Colon (tissue), 2 donors: ENCODE data around the gene EPN2.
"Not testable (repeated sequence)": the region's sequence is repeated elsewhere in the genome, so short reads cannot be mapped to it uniquely, and the experiment has no call there.

Experiments used
- FAIRE-seq: peaks from 2 replicates; lab custom pipeline; 2012; peaks lifted over from hg19 to GRCh38; lab: Jason Lieb, UNC
- donor health status: control.
- donor health status: control.

The EPN2 gene

DNA sequence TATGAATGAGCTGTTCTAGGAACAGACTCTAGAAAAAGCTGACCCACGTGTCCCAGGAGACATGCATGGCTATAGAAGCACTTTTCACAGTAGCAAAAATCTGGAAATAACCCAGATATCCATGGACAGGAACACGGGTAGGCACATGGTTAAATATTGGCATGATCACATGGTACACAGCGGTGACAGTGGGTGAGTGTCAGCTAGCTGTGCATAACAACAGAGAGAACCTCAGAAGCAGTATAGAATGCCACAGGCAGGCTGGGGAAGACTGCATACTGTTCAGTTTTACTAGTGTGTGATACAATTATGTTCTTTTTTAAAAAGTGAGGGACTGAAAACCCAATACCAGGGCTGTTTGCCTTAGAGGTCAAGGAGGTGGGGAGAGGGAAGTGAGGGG, 31.4 kb downstream of the EPN2 start:
- no peak for FAIRE-seq

DNA sequence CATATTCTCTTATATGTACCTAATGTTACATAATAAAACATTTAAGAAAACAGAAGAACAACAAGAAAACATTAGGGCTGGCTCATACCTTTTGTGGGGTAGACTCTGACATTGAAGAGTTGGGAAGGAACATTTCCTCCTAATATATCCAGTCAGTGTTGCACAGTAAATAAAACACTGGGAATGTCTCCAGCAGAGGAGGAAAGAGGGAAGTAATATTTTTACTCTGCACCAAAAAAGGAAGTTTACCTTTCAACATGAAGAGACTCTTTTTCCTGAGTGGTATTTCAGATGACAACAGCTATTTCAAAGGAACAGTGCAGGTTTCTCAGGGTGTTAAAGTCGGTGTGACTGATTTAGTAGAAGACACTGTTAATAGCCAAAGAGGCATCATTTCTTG, 31.9 kb downstream of the EPN2 start:
- FAIRE-seq = no peak

DNA sequence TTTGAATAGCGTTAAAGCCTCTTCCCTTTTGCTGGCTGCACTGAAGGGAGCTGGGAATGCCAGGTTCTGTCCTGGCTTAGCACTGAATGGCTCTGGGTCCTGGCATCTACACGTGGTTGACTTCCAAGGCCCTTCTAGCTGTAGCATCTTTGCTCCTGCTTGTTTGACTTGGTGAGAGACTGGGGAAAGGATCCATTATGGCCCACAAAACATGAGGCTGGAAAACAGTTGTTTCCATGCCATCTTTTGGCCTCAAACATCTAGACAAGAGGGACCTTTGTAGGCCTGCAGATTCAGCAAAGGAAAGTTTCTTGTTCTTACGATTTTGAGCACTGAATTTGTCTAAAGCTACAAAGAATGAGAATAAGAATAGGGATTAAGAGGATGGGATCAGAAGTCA, 32.5 kb downstream of the EPN2 start:
- no peak for FAIRE-seq

DNA sequence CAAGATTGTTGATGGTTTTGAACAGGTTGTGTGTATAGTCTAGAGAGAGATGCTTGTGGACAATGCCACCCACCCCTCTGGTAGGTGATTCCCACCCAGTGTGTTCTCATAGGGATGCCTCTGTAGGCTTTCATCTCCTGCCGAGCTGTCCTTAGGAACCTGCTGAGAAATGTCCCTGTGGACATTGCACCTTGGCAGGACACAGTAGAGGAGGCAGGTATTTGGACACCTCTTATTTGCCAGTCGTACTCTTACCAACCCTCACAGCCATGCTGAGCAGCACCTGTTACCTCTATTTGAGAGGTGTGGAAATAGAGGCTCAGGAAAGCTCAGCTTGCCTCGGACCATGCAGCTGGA, 33.2 kb downstream of the EPN2 start:
- no peak for FAIRE-seq

DNA sequence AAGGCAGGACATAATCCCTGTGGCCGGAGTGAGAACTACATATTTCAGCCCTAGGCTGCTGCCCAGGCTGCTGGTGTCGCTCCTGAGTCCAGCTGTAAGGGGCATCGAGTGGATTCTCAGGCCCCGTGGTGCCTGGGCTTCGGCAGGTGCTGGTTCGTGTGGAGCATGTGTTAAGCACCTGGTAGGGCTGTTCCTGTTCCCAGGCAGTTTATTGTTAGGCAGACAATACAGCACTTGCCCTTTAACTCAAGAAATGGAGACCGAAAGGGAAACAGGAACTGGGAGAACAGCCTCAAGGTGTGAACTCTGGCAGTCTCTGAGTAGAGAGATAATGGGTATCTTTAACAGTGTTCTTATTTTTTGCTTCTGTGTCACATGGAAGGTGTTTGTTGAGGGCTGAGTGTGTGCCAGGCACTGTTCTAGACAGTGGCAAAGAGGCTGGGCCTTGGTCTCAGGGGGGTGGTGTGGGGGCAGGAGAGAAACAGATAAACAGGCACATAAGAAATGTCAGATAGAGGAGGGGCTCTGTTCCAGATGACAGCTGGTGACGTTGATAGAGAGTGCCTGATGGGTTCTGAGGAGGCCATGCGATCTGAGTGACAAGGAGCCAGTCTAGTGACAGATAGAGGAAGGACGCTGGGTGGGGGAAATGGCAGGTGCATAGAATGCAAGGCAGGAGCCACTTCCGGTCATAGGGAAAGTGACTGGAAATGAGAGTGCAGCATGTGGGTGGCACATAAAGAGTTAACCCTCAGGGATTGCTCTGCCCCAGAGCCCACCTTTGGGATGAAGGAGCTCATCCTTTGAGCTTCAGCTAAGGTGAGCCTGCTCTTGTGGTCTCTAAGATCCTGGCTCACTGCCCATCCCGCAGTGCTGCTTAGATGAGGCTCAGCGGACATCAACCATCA, 33.8 kb downstream of the EPN2 start:
- no peak for FAIRE-seq

DNA sequence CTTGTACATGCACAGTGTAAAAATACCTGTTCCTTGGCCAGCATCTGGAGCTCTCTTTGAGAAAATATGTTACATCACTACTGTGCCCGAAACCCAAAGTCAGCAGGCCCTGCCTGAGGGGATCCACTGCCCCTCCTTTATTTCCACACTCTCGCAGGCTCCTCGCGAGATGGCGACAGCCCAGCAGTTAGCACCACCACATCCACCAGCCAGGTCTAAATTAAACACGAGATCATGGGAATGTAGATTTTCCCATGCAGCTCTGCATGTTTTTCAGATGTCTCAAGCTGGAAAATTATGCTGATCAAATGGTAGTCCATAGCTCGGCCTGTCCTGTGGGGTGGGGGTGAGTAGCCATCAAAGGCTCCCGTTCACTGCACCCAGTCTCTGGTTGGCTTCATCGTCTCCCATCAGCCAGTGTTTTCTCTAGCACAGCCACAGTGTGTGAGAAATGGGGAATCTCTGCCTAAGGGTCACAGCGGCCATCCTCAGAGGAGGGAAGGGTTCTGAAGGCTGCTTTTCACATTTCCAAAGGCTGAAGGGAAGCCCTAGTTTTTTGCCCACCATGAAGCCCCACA, 34.7 kb downstream of the EPN2 start:
- FAIRE-seq = no peak

DNA sequence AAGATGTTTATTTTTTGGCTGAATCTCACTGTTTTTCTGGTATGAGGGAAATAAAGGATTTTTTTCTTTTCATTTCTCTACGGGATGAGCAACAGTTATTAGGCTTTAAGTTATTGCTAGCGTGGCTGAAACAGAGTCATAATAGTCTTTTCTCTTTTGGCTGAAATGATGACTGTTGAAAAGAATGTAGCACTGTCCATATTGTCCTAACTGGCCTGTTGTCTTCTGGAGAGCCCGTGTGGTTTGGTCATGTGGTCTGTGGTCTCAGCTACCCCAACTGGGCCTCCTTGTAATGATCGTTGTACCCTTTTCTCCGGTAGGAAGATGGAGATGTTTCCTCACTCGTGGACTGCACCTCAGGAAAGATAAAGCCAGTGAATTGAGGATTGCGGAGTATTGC, 36.6 kb downstream of the EPN2 start:
- FAIRE-seq = no peak

DNA sequence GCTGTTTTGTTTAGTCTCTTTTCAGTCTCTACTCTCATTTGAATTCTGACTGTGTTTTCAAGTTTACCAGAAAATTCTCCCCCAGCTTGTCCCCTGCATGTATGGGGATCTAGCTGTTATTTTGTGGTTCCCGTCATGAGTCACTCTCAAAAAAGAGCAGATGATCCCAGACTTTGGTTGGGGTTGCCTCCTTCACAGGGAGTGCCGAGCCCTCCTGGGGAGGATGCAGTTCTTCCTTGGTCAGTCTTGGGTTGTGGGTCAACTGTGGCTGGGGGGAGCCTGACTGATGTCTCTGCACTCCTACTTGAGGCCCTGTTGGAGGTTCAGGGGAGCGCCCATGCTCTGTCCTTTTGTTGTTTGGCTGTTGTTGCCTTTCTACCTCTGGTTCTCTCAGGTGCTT, 37.7 kb downstream of the EPN2 start:
- FAIRE-seq = no peak

DNA sequence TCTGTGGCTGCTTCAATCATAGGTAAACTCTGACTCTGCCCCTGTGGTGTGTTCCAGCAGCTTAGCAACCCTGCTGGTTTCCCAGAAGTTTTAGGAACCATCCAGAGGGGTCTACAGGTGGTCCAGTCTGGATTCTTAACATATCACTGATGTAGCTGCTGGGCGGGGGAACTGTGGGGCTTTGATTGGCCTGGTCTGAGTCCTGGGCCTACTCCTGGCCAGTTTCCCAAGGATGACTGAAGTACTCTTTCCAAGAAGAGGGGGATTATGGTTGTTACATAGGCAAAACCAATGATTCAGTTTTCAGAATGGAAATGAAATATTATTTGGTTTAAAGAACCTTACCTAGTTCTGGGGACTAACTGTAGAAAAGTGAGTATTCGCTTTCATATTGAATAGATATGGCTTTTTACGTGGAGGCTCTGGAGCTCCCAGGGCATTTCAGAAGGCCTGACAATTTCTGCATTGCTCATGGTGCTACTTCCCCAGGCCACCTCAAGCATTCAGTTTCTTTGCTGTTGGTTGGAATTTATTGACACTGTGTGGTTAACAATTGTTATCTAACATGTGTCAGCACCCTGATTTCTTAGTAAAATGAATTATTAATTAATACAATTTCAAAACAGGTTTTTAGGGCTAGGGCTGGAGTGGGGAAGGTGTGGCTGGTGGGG, 38.4 kb downstream of the EPN2 start:
- no peak for FAIRE-seq

DNA sequence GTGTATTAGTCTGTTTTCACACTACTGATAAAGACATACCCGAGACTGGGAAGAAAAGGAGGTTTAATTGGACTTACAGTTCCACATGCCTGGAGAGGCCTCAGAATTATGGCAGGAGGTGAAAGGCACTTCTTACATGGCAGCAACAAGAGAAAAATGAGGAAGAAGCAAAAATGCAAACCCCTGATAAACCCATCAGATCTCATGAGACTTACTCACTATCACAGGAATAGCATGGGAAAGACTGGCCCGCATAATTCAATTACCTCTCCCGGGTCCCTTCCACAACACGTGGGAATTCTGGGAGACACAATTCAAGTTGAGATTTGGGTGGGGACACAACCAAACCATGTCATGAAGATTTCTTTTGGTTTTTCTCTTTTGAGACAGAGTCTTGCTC, 41.1 kb downstream of the EPN2 start:
- FAIRE-seq = not testable (repeated sequence)

DNA sequence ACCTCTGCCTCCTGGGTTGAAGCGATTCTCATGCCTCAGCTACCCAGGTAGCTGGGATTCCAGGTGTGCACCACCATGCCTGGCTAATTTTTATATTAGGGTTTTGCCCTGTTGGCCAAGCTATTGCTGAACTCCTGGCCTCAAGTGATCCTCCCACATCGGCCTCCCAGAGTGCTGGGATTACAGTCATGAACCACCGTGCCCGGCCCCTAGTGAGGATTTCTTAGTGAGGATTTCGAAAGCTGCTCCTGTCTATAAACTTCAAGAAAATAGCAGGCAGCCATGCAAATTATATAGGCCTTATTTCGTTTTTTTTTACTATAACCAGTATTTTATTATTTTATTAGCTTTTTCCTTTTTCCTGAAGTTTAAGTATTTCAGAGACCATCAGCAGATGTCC, 41.6 kb downstream of the EPN2 start:
- no peak for FAIRE-seq

DNA sequence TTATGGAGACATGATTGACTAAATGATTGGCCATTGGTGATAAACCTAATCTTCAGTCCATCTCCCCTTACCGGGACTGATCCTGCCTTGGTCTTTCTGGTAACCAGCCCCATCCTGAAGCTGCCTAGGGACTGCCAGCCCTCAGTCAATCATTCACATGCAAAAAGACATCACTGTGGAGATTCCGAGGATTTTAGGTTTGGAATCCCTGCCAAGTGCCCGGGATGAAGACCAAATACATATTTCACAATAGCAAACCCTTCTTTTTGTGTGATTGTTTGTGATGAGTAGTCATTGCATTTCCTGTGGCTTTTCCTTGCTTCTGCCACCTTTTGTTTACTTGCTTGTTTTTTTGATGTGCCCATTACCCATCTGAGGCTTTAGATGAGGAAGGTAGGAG, 44.0 kb downstream of the EPN2 start:
- no peak for FAIRE-seq

DNA sequence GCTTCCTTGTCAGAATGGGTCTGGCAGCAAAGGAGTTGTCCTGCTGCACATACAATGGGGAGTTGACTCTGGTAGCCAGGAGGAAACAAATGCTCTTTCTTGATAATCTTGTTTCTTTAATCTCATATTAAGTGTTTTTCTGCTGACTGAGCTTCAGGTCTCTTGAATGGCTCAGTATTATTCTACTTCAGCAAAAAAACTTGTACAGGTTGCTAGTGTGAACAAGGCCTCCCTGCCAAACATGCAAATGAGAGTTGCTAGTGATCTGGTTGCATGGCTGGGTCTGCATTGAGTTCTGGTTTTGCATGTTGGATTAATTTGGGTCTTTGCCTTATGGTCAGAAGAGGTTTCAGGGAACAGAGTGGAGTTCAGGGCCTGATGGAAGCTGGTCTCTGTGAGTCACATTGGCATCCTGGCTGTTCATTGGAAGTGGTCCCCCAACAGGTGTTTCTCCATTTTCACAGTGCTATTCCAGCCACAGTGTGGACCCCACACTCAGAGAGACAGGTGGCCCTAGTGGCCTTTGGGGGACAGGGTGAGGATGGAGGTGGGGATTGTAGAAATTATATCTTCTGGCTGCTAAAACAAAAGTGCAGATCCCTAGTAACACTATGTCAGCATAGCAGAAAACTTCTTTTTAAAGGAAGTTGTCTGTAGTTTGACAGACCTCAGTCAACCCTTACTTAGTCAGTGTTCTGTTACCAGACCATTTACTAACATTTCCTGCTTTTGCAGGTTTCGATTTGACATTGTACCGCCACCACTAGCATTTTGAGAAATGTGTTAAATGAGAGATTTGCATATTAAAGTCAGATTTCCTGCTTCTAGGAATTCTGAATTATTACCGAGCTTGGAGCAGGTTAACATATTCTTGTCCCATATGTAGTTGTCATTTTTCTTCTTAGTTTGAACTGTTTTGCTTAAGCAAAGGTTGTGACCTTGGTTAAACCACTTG, 47.1 kb downstream of the EPN2 start:
- FAIRE-seq = no peak

DNA sequence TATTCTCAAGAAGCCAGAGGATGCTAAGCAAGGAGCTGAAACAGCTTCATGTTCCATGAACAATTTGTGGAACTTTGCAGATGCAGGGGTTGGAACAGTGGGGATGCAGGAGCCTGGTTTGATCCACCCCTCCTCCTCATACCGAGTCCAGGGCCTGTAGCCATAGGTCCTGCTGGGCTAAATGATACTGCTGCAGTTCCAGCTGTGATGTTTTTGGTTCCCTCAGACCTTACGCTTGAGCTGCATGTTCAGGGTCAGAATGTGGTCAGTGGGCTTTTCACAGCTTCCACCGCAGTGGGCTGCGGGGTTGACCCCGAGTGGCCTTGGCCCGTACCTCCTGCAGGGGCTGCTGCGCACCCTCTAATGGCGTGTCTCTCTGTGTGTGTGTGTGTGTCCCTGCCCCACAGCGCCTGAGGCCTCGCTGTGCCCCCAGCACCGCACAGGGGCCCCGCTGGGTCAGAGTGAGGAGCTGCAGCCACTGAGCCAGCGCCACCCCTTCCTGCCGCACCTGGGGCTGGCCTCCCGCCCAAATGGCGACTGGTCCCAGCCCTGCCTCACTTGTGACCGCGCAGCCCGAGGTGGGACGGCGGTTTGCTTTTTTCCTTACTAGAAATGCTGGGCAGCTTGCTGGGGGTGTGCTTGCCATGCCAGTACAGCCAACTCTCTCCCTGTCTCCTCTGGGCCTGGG, 48.2 kb downstream of the EPN2 start:
- no peak for FAIRE-seq

DNA sequence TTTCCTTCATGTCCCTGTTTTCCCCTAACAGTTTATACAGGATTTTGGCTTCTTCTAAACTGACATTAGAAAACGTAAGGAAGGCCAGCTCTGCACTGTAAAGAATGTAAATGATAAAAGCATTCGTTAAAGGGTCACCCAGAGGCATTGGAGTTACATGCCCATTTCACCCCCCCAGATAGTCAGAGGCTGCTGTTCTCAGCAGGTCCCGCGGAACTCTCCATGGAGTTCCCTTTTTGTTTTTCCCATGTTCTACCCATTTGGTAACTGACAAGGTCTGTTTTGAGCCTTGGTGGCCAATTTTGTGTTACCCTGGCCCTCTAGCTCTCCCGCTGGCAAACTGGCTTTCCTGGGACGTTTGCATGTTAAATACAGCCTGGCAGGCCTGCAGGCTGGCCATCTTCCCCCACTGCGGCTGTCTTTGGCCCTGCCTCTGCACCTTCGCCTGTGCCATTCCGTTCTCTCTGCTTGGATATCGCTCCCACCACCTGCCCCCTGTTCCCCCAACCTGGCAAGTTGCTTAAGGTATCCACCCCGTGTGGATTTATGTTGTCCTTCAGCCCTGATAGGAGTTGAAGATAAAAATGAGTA, 49.7 kb downstream of the EPN2 start:
- FAIRE-seq = no peak

DNA sequence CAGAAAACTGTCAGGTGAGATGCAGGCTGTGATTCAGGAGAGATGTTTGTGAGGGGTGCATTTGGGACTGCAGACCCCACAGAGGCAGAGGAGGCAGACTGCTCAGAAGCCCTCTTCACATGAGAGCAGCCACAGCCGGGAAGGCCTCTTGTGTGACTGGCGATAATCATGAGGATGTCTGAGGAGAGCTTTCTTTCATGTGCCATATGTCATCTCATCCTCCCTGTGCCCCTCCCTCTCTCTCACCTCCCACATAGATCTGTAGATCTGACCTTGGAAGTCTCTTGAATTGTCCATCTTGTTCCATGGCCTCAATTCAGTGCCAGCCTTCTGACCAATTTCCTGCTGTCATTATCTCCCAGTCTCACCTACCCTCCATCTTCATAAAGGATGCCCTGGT, 50.5 kb downstream of the EPN2 start:
- FAIRE-seq = no peak

DNA sequence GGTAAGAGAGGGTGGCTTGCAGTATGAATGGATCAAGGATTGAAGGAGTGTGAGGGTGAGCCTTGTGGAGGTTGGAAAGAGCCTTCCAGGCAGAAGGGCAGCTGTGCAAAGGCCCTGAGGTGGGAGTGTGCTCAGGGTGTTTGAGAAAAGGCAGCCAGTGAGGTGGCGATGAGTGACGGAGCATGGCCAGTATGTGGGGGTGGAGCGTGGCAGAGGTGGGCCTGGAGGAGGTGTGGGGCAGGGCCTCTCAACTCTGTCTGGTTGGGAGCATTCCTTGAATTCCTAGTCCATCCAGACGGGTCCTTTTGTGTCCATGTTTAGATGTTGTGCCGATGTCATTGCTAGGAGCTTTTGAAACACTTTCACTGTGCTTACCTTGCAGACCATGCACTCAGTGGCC, 51.3 kb downstream of the EPN2 start:
- FAIRE-seq = no peak

DNA sequence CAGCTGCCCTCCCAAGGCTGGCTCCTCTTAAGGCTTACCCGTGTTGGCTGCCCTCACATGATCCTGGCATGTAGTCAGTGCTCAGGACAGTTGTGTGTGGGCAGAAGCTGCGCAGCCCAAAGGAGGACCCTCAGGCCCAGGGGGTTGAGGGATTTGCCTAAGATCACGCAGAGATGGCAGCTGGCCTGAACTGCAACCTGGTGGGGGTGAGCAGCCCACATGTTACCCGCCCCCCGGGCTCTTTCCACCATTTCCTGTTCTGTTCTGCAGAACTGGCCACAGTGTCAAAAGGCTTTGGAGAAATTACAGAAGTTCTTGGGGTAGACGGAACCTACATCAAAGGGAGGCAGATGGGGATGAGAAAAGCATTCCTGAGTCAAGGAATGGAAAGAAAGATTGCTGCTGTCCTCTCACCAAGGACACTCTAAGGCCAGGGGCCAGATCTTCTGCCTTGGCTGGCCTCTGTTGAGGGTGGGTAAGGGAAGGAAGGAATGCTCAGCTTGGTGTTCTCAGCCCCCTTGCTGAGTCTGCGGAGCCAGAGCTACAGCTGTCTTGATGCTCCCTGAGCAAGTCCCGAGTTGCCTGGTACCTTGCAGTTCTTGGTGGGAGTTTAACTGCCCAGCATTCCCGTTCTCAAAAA, 53.0 kb downstream of the EPN2 start:
- FAIRE-seq = no peak

DNA sequence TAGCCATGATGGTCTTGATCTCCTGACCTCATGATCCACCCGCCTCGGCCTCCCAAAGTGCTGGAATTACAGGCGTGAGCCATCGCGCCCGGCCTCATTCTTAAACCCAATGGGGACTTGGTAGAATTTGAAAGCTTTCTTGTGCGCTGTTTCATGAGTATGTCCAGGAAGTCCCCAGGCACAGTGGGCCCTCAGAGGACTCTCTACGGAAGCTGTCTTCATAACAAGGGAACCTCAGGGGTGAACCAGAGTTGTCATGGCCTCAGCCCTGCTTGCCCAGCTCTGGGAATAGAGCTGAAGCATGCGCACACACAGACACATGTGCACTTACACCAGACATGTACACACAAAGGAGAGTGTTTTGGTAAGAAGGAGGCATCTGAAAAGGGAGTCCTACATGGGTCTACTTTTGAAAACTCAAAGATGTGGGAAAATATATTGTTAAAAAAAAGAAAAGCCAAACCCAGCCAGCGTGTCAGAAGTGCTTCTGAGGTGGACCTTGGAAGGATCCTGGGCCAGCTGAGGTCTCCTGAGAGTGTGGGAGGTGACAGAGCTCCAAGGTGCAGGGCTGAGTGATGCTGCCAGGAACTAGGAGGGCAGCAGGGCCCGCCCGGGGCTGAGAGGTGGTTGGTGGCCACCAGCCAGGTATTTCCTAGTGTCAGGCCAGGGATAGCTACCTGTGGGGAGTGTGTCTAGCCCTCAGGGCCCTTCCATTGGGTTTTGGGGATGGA, 54.6 kb downstream of the EPN2 start:
- no peak for FAIRE-seq

DNA sequence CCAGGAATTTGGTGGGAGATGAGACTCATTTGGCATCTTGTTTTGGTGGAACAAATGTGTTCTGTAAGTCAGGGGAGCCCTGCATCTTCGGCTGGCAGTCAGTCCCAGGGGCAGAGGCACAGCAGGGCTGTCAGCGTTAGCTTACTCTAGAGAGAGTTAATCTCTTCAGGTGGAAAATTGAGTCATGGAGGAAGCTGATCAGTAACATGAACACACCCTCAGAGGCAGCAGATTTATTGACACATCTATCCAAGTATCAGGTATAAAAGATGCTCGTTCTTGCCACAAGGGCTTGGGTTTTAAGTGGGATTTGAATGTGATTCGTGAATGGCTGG, 55.2 kb downstream of the EPN2 start:
- FAIRE-seq = no peak
